ENCODE data around the gene EIF2S2. TPM values are rescaled to one million over a fixed set of nuclear protein-coding genes. Genes with fewer than 3 reads are reported as not detected.

EIF2S2 gene
- polyA plus RNA-seq, 3 donors from 2014 or later, result 19.9 to 22.9 (median 20.7) TPM

DNA sequence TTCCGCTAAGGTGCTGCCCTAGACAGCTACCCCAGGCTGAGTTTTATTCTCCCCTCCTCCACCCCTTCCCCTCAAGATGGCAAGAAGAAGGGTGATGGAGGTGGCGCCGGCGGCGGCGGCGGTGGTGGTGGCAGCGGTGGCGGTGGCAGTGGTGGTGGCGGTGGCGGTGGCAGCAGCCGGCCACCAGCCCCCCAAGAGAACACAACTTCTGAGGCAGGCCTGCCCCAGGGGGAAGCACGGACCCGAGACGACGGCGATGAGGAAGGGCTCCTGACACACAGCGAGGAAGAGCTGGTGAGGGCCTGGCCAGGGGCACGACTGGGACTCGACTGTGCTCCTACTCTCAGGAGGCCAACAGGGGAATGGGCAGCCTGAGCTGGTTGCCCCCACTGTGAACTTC, 35.1 kb downstream of the EIF2S2 start:
- H3K27ac Mint-ChIP-seq, result no peak overlapping the region
- DNase-seq, result no peak
- peaks cover 0 to 21% (median 5%) of the 10 kb centered on the region in 3 donors for H3K27me3 Mint-ChIP-seq (ENCODE audit: low read depth in 3 of 3)
- peaks cover 6 to 14% of the 10 kb centered on the region in 2 donors for H3K4me1 Mint-ChIP-seq
- H3K4me3 Mint-ChIP-seq, result no peak overlapping the region
- H3K9me3 Mint-ChIP-seq, result no peaks in the 10 kb centered on the region
- peaks cover 0 to 11% (median 0%) of the 10 kb centered on the region in 3 donors for H3K36me3 Mint-ChIP-seq

- Mint-ChIP-seq H3K36me3 (peaks cover 0 to 14% (median 0%) of the 10 kb centered on the region in 3 donors), H3K27me3 (ENCODE audit: low read depth in 3 of 3) (peaks cover 0 to 20% (median 5%) of the 10 kb centered on the region in 3 donors), H3K4me1 (peaks cover 11 to 23% of the 10 kb centered on the region in 2 donors), H3K4me3 (no peak overlapping the region), H3K9me3 (no peaks in the 10 kb centered on the region), H3K27ac (peak overlapping the region in 2 of 6 donors; percentile 4 to 59)
- no peak for DNase-seq
Measured at GRCh38 chr20:34075647-34076046, 36.4 kb downstream of the EIF2S2 start.

DNA sequence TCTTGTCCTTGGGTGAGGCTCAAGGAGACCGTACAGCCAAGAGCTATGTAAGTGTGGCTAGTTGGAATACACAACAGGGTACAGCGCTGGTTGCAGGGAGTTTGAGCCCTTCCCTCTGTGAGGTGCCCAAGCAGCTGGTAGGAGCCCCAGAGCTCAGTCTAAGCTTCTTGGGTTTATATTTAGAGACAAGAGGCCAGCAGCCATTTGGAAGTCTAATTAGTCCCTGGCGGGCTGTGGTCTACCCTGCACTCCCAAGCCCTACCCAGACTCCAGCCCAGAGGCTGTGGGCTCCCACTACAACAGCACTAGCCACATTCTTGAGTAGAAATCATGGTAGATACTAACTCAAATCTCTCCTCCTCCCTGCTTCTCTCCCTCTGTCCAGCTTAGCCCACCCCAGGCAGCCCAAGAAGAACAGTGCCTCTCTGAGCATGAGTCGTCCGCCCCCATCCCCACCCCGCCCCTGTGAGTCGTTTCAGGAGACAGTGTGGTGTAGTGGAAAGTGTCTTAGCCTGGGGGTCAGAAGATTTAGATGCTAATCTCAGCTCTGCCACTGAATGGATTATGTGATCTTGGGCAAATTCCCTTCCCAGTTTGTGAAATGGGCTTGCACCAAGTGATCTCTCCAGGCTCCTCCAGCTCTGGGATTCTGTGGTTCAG, 37.8 kb downstream of the EIF2S2 start:
- peaks cover 18 to 37% of the 10 kb centered on the region in 2 donors for H3K4me1 Mint-ChIP-seq
- H3K4me3 Mint-ChIP-seq, result no peak overlapping the region
- peaks cover 0 to 14% (median 0%) of the 10 kb centered on the region in 3 donors for H3K36me3 Mint-ChIP-seq
- peaks cover 0 to 17% (median 5%) of the 10 kb centered on the region in 3 donors for H3K27me3 Mint-ChIP-seq (ENCODE audit: low read depth in 3 of 3)
- H3K27ac Mint-ChIP-seq, result peak overlapping the region in 1 of 6 donors; percentile 45
- no peaks in the 10 kb centered on the region for H3K9me3 Mint-ChIP-seq
- DNase-seq, result no peak

DNA sequence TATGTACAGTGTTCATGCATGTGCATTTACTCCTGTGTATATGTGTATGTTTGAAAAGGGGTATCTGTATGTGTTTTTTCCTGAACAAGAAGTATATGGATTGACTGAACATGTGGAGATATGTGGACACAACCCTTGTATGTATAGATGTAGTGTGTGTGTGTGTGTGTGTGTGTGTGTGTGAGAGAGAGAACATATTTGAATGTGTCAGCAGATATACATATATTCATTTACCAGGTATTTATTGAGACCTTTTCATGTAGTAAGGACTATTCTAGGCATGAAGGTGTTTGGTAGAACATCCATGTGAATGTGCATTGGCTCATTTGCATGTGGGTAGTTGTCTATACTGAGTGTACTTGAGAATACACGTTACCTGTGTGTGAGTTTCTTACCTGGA, 39.3 kb downstream of the EIF2S2 start:
- Mint-ChIP-seq H3K27ac (peak overlapping the region in 1 of 6 donors; percentile 3), H3K36me3 (peaks cover 0 to 14% (median 0%) of the 10 kb centered on the region in 3 donors), H3K27me3 (ENCODE audit: low read depth in 3 of 3) (peaks cover 0 to 14% (median 5%) of the 10 kb centered on the region in 3 donors), H3K9me3 (no peaks in the 10 kb centered on the region), H3K4me1 (peaks cover 28 to 51% of the 10 kb centered on the region in 2 donors), H3K4me3 (no peak overlapping the region)
- DNase-seq, result no peak

DNA sequence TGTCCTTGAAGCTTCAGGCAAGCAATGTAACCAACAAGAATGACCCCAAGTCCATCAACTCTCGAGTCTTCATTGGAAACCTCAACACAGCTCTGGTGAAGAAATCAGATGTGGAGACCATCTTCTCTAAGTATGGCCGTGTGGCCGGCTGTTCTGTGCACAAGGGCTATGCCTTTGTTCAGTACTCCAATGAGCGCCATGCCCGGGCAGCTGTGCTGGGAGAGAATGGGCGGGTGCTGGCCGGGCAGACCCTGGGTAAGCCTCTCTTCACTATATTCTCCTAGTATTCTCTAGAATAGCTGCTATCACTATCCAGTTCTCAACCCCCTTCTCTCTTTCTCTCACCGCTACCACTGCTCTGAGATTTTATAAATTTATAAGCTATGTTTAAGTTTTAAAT, 40.0 kb downstream of the EIF2S2 start:
- peaks cover 0 to 14% (median 0%) of the 10 kb centered on the region in 3 donors for H3K36me3 Mint-ChIP-seq
- DNase-seq, result no peak
- H3K4me1 Mint-ChIP-seq, result peaks cover 30 to 54% of the 10 kb centered on the region in 2 donors
- no peak overlapping the region for H3K4me3 Mint-ChIP-seq
- no peaks in the 10 kb centered on the region for H3K9me3 Mint-ChIP-seq
- peaks cover 0 to 10% (median 5%) of the 10 kb centered on the region in 3 donors for H3K27me3 Mint-ChIP-seq (ENCODE audit: low read depth in 3 of 3)
- peak overlapping the region in 1 of 6 donors; percentile 35 for H3K27ac Mint-ChIP-seq

- Mint-ChIP-seq H3K27ac (no peak overlapping the region), H3K4me1 (peaks cover 30 to 64% of the 10 kb centered on the region in 2 donors), H3K27me3 (ENCODE audit: low read depth in 3 of 3) (peaks cover 0 to 6% (median 2%) of the 10 kb centered on the region in 3 donors), H3K4me3 (no peak overlapping the region), H3K36me3 (peaks cover 0 to 6% (median 0%) of the 10 kb centered on the region in 3 donors), H3K9me3 (no peaks in the 10 kb centered on the region)
- DNase-seq, result no peak
Measured at GRCh38 chr20:34070859-34071258, 41.2 kb downstream of the EIF2S2 start.

- DNase-seq, result no peak
- peaks cover 36 to 72% of the 10 kb centered on the region in 2 donors for H3K4me1 Mint-ChIP-seq
- peaks cover 0 to 2% (median 2%) of the 10 kb centered on the region in 3 donors for H3K27me3 Mint-ChIP-seq (ENCODE audit: low read depth in 3 of 3)
- peaks cover 0 to 4% (median 0%) of the 10 kb centered on the region in 3 donors for H3K36me3 Mint-ChIP-seq
- no peak overlapping the region for H3K4me3 Mint-ChIP-seq
- H3K27ac Mint-ChIP-seq, result peak overlapping the region in 2 of 6 donors; percentile 35 to 56
- H3K9me3 Mint-ChIP-seq, result no peaks in the 10 kb centered on the region
Measured at GRCh38 chr20:34070079-34070439, 42.0 kb downstream of the EIF2S2 start.

GRCh38 chr20:34069341-34070078, 42.5 kb downstream of the EIF2S2 start:
- no peaks in the 10 kb centered on the region for H3K9me3 Mint-ChIP-seq
- peaks cover 0 to 4% (median 0%) of the 10 kb centered on the region in 3 donors for H3K36me3 Mint-ChIP-seq
- DNase-seq, result peak; percentile 37 to 51 (median 41)
- H3K27ac Mint-ChIP-seq, result peak overlapping the region; percentile 16 to 76 (median 60)
- peaks cover 0 to 2% (median 0%) of the 10 kb centered on the region in 3 donors for H3K27me3 Mint-ChIP-seq (ENCODE audit: low read depth in 3 of 3)
- H3K4me3 Mint-ChIP-seq, result no peak overlapping the region
- peaks cover 40 to 78% of the 10 kb centered on the region in 2 donors for H3K4me1 Mint-ChIP-seq

DNA sequence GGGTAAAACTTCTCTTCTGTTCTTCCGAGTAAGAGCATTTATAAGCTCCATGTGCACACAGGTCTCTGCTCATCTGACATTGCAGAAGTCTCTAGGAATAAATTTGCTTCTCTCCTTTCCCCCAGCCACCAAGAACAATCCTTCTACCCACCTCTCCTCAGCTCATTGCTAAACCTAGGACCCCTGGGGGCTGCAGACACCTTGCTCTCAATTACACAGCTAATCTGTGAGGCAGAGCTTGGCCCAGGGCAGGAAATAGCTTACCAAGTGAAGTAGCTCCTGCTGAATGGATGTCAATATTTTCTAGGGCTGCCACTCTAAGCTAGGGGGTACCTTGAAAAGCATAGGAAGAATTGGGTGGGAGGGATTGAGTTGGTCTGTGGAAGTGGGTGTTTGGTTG, 44.0 kb downstream of the EIF2S2 start:
- peaks cover 0 to 4% (median 0%) of the 10 kb centered on the region in 3 donors for H3K36me3 Mint-ChIP-seq
- H3K9me3 Mint-ChIP-seq, result no peaks in the 10 kb centered on the region
- H3K27ac Mint-ChIP-seq, result peak overlapping the region; percentile 35 to 83 (median 65)
- H3K27me3 Mint-ChIP-seq (ENCODE audit: low read depth in 3 of 3), result peaks cover 0 to 2% (median 1%) of the 10 kb centered on the region in 3 donors
- no peak overlapping the region for H3K4me3 Mint-ChIP-seq
- peaks cover 52 to 87% of the 10 kb centered on the region in 2 donors for H3K4me1 Mint-ChIP-seq
- DNase-seq, result no peak

DNA sequence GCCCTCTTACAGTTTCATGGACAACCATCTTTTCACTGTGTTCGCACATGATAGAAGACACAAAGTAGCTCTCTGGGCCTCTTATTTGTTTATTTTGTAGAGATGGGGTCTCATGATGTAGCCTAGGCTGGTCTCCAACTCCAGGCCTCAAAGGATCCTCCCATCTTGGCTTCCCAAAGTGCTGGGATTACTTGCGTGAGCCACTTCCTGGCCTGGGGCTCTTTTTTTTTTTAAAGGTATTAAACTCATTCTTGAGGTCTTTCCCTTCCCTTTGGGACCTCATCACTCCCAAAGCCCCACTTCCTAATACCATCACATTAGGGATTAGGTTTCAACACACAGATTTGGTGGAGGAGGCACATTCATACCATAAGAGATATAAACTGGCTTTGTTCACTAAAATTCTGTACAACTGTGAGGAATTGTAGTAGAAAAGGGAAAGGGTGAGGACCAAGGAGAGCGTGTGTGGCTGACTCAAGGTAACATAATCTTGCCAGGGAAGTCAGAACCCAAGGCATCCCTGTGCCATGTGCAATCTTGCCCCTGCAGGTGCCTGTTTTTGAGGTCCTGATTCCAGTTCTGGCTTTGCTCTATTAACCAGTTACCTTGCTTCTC, 45.5 kb downstream of the EIF2S2 start:
- Mint-ChIP-seq H3K4me1 (peaks cover 62 to 90% of the 10 kb centered on the region in 2 donors), H3K27ac (peak overlapping the region in 3 of 6 donors; percentile 16 to 44 (median 33)), H3K27me3 (ENCODE audit: low read depth in 3 of 3) (peaks cover 0 to 2% (median 0%) of the 10 kb centered on the region in 3 donors), H3K36me3 (peaks cover 0 to under 1% (median 0%) of the 10 kb centered on the region in 3 donors), H3K4me3 (no peak overlapping the region), H3K9me3 (no peaks in the 10 kb centered on the region)
- DNase-seq, result no peak

DNA sequence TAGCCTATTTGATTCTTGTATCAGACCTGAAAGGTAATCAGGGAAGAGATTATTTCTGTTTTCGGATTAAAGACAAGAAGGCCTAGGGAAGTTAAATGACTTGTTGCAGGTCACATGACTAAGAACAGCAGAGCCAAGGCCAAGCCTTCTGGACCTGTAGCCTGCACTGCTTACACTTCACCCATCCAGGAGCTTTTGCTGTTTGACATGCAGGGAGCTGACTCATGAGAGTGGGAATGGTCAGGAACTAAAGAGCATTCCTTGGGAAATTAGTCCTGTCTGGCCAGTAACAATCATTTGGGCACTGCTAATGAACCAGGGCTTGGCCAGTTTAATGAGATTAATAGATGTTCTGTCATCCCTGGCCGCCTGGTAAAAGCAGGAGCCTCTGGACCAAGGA, 46.8 kb downstream of the EIF2S2 start:
- Mint-ChIP-seq H3K27ac (peak overlapping the region; percentile 60 to 74 (median 70)), H3K4me3 (no peak overlapping the region), H3K4me1 (peaks cover 72 to 94% of the 10 kb centered on the region in 2 donors), H3K9me3 (no peaks in the 10 kb centered on the region), H3K27me3 (ENCODE audit: low read depth in 3 of 3) (peaks cover 0 to 2% (median 0%) of the 10 kb centered on the region in 3 donors), H3K36me3 (no peaks in the 10 kb centered on the region)
- DNase-seq, result no peak

DNA sequence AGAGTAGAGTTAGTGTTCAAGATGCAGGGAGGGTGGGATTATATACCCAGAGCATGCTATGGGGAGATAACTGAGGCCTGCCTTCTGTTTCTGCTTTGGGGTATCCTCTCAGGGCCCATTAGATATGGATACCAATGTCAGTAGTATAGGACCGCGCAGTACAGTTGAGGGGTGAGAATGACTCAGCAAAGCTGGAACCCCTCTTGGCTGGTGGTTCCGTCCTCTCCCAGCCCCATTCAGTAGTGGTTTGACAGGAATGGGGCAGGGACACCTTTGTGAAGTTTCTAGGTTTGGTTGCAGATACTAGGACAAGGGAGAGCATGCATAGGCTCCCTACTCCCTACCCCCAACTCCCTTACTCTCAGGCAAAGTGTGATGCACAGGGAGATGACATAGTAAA, 47.8 kb downstream of the EIF2S2 start:
- peak overlapping the region in 3 of 6 donors; percentile 24 to 51 (median 26) for H3K27ac Mint-ChIP-seq
- peaks cover 0 to 2% (median 0%) of the 10 kb centered on the region in 3 donors for H3K27me3 Mint-ChIP-seq (ENCODE audit: low read depth in 3 of 3)
- peaks cover 75 to 94% of the 10 kb centered on the region in 2 donors for H3K4me1 Mint-ChIP-seq
- H3K36me3 Mint-ChIP-seq, result no peaks in the 10 kb centered on the region
- H3K4me3 Mint-ChIP-seq, result no peak overlapping the region
- no peak for DNase-seq
- no peaks in the 10 kb centered on the region for H3K9me3 Mint-ChIP-seq

- Mint-ChIP-seq H3K27ac (peak overlapping the region; percentile 21 to 83 (median 31)), H3K4me3 (no peak overlapping the region)
- no peak for DNase-seq
Measured at GRCh38 chr20:34062570-34063482, 49.2 kb downstream of the EIF2S2 start.

More at GRCh38 chr20:34062570-34063482, 49.2 kb downstream of the EIF2S2 start:
- Mint-ChIP-seq H3K27me3 (ENCODE audit: low read depth in 3 of 3) (peaks cover 0 to 2% (median 0%) of the 10 kb centered on the region in 3 donors), H3K4me1 (peaks cover 75 to 94% of the 10 kb centered on the region in 2 donors), H3K9me3 (no peaks in the 10 kb centered on the region), H3K36me3 (no peaks in the 10 kb centered on the region)

Data from immature natural killer cell (primary cell).